Ascending aorta (tissue), 2 donors: ENCODE results near the gene HBA1. TPM values are rescaled to one million over a fixed set of nuclear protein-coding genes. Genes with fewer than 3 reads are reported as not detected.

Source experiments
- DNase-seq, 2 donors: peaks; one replicate each; pipeline ENCODE4 v3.0.0-alpha.2; 2019; ENCODE audit warnings: low spot score in 2 of 2
- H3K27ac ChIP-seq, 2 donors: fragments of 200-600 bp; sonication (generic); one replicate each; pipeline ENCODE4 v1.5.1; 2016 to 2017; ENCODE audit warnings: mild to moderate bottlenecking in 1 of 2
- H3K27me3 ChIP-seq: fragments of 200-600 bp; sonication (generic); one replicate; pipeline ENCODE4 v1.5.1; 2017
- H3K36me3 ChIP-seq, 2 donors: fragments of 200-600 bp; sonication (generic); one replicate each; pipeline ENCODE4 v1.5.1; 2016
- H3K4me1 ChIP-seq, 2 donors: fragments of 200-600 bp; sonication (generic); one replicate each; pipeline ENCODE4 v1.5.1; 2016 to 2017; ENCODE audit warnings: mild to moderate bottlenecking in 1 of 2
- H3K4me3 ChIP-seq, 2 donors: fragments of 200-600 bp; sonication (generic); one replicate each; pipeline ENCODE4 v1.5.1; 2016 to 2017; ENCODE audit warnings: mild to moderate bottlenecking in 1 of 2
- H3K9me3 ChIP-seq, 2 donors: fragments of 200-600 bp; sonication (generic); one replicate each; pipeline ENCODE4 v1.5.1; 2016
- intact Hi-C: fragments of 100-400 bp; cut with DNase I; formaldehyde crosslinking; loops from one replicate; pipeline ENCODE4 v1.15.1; 2023
- total RNA-seq: library from RNA; depleted of rRNA; stranded (reverse); fragments of >200 nt; gene quantifications from one replicate; pipeline ENCODE4 v1.1.0, GENCODE V29; 2016
- TF ChIP-seq, protein P1 (sequence below), 3 experiments: fragments of 200-600 bp in 2 of 3; fragments of 450-650 bp in 1 of 3; sonication (generic) in 2 of 3; IDR thresholded peaks; one replicate each; pipeline ENCODE4 v1.5.1; 2016 to 2019; ENCODE audit warnings: antibody characterized with exemption in 3 of 3, mild to moderate bottlenecking in 1 of 3, moderate library complexity in 1 of 3

HBA1 gene
- total RNA-seq, 1 donor from 2014 or later: 585 TPM

- DNase-seq: no peak
- Histone ChIP-seq H3K4me3 (no peak overlapping the region), H3K36me3 (peaks cover 30% of the 10 kb centered on the region in 2 donors), H3K27ac (no peak overlapping the region), H3K4me1 (peaks cover 9 to 10% of the 10 kb centered on the region in 2 donors), H3K9me3 (no peaks in the 10 kb centered on the region), H3K27me3 (no peaks in the 10 kb centered on the region)
- TF ChIP-seq, protein P1, sequence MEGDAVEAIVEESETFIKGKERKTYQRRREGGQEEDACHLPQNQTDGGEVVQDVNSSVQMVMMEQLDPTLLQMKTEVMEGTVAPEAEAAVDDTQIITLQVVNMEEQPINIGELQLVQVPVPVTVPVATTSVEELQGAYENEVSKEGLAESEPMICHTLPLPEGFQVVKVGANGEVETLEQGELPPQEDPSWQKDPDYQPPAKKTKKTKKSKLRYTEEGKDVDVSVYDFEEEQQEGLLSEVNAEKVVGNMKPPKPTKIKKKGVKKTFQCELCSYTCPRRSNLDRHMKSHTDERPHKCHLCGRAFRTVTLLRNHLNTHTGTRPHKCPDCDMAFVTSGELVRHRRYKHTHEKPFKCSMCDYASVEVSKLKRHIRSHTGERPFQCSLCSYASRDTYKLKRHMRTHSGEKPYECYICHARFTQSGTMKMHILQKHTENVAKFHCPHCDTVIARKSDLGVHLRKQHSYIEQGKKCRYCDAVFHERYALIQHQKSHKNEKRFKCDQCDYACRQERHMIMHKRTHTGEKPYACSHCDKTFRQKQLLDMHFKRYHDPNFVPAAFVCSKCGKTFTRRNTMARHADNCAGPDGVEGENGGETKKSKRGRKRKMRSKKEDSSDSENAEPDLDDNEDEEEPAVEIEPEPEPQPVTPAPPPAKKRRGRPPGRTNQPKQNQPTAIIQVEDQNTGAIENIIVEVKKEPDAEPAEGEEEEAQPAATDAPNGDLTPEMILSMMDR (IDR thresholded peaks at IDR 0.05): no peak
- intact Hi-C loops: no loop called here
These were observed 8.7 kb downstream of the HBA1 start for GRCh38 chr16:185213-185612.

DNA sequence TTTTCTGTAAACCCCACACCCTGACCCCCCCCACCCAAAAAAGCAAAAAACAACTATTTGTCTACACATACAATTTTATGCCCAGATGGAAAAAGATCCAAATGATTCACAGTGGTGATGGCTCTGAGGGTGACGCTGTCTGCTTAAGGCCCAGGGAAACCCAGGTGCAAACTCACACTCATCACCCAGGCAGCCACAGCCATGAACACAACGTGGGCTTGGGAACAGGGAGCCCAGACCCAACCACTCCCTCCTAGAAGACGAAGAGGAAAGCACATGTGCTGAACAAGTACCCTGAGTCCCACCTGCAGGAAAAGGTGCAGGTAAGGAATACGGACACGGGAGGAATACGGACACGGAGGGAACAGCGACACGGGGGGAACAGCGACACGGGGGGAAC is 9.2 kb downstream of the HBA1 start:
- H3K4me3 ChIP-seq: no peak overlapping the region
- no peaks in the 10 kb centered on the region for H3K9me3 ChIP-seq
- peaks cover 35% of the 10 kb centered on the region in 2 donors for H3K36me3 ChIP-seq
- no peaks in the 10 kb centered on the region for H3K27me3 ChIP-seq
- TF ChIP-seq, protein P1 (IDR thresholded peaks at IDR 0.05): no peak
- DNase-seq: no peak
- peaks cover 5 to 7% of the 10 kb centered on the region in 2 donors for H3K4me1 ChIP-seq
- intact Hi-C loops: no loop called here
- H3K27ac ChIP-seq: no peak overlapping the region

- intact Hi-C loops: no loop called here
- TF ChIP-seq, protein P1 (IDR thresholded peaks at IDR 0.05): no peak
- H3K36me3 ChIP-seq: peaks cover 51% of the 10 kb centered on the region in 2 donors
These were observed 10.8 kb downstream of the HBA1 start for GRCh38 chr16:187330-187729.

GRCh38 chr16:188674-189073 is 12.2 kb downstream of the HBA1 start:
- intact Hi-C loops: no loop called here
- DNase-seq: no peak
- H3K4me1 ChIP-seq: no peaks in the 10 kb centered on the region

More at GRCh38 chr16:187330-187729, 10.8 kb downstream of the HBA1 start:
- Histone ChIP-seq H3K4me1 (no peaks in the 10 kb centered on the region), H3K4me3 (no peak overlapping the region), H3K27ac (no peak overlapping the region), H3K9me3 (no peaks in the 10 kb centered on the region), H3K27me3 (no peaks in the 10 kb centered on the region)
- DNase-seq: no peak

GRCh38 chr16:189604-190186 is 13.2 kb downstream of the HBA1 start:
- intact Hi-C loops: no loop called here
- Histone ChIP-seq H3K27me3 (no peaks in the 10 kb centered on the region), H3K4me1 (no peaks in the 10 kb centered on the region), H3K36me3 (peaks cover 75% of the 10 kb centered on the region in 2 donors), H3K27ac (no peak overlapping the region), H3K4me3 (no peak overlapping the region), H3K9me3 (no peaks in the 10 kb centered on the region)
- DNase-seq: no peak
- TF ChIP-seq, protein P1 (IDR thresholded peaks at IDR 0.05): no peak

More at GRCh38 chr16:188674-189073, 12.2 kb downstream of the HBA1 start:
- H3K9me3 ChIP-seq: no peaks in the 10 kb centered on the region
- no peak overlapping the region for H3K4me3 ChIP-seq
- peaks cover 64 to 65% of the 10 kb centered on the region in 2 donors for H3K36me3 ChIP-seq
- no peak overlapping the region for H3K27ac ChIP-seq
- TF ChIP-seq, protein P1 (IDR thresholded peaks at IDR 0.05): no peak
- no peaks in the 10 kb centered on the region for H3K27me3 ChIP-seq
